Measurements from ENCODE around the gene KDM3B. TPM values are rescaled to one million over a fixed set of nuclear protein-coding genes. Genes with fewer than 3 reads are reported as not detected.

KDM3B gene
- total RNA-seq, 2 donors from 2014 or later, result 61.2 to 85.1 TPM

DNA sequence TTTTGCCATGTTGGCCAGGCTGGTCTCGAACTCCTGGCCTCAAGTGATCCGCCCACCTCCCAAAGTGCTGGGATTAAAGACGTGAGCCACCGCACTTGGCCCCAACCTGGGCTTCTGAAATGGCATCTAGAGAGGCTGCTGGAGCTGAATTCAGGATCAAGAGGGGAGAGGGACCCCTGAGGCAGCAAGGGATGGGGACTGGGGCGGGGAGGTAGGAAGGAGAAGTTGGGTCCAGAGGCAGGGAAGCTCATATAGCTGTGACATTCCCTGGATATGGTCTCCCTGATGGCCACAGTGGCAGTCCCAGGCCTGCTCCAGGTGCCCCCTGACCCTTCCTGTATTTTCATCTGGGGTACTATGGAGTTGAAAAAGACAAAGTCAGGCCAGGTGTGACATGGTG is 98.5 kb downstream of the KDM3B start:
- H3K27ac ChIP-seq, result no peak overlapping the region
- H3K27me3 ChIP-seq (replicated peaks; ENCODE audit: insufficient read depth), result no peaks in the 10 kb centered on the region
- no peaks in the 10 kb centered on the region for H3K36me3 ChIP-seq
- intact Hi-C loops (cut with DNase I), result loop anchor here (1.0 kb wide), 1 partner anchor 52 kb away; no protein-coding TSS in a partner anchor
- DNase-seq (ENCODE audit: low spot score), result no peak
- H3K4me3 ChIP-seq, result no peak overlapping the region
- no peaks in the 10 kb centered on the region for H3K9me3 ChIP-seq
- 91% methylated on average over 5 of the region's 5 CpGs for WGBS
- no peak for TF ChIP-seq POLR2AphosphoS5 (IDR thresholded peaks at IDR 0.05)
- TF ChIP-seq POLR2A (IDR thresholded peaks at IDR 0.05), result no peak
- TF ChIP-seq, protein P1, sequence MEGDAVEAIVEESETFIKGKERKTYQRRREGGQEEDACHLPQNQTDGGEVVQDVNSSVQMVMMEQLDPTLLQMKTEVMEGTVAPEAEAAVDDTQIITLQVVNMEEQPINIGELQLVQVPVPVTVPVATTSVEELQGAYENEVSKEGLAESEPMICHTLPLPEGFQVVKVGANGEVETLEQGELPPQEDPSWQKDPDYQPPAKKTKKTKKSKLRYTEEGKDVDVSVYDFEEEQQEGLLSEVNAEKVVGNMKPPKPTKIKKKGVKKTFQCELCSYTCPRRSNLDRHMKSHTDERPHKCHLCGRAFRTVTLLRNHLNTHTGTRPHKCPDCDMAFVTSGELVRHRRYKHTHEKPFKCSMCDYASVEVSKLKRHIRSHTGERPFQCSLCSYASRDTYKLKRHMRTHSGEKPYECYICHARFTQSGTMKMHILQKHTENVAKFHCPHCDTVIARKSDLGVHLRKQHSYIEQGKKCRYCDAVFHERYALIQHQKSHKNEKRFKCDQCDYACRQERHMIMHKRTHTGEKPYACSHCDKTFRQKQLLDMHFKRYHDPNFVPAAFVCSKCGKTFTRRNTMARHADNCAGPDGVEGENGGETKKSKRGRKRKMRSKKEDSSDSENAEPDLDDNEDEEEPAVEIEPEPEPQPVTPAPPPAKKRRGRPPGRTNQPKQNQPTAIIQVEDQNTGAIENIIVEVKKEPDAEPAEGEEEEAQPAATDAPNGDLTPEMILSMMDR (IDR thresholded peaks at IDR 0.05), result no peak
- H3K4me1 ChIP-seq (replicated peaks), result peaks cover 5% of the 10 kb centered on the region

DNA sequence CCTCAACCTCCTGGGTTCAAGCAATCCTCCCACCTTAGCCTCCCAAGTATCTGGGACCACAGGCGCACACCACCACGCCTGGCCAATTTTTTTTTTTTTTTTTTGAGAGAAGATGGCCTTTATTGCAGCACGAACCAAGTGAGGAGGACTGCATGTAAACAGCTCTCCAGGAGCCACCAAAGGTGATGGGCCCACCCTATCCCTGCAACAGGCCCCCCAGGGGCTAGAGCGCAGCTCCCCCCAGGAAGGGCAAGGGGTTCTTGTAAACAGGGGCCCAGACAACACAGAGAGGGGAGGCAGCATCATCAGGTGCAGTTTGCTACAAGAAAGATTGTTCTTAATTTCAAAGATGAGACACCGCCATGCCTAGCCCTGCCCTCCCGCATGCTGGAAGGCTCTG is 100.2 kb downstream of the KDM3B start:
- no peaks in the 10 kb centered on the region for H3K9me3 ChIP-seq
- TF ChIP-seq, protein P1 (IDR thresholded peaks at IDR 0.05), result no peak
- no peak for TF ChIP-seq POLR2A (IDR thresholded peaks at IDR 0.05)
- no peak for TF ChIP-seq POLR2AphosphoS5 (IDR thresholded peaks at IDR 0.05)
- H3K27me3 ChIP-seq (replicated peaks; ENCODE audit: insufficient read depth), result no peaks in the 10 kb centered on the region
- H3K27ac ChIP-seq, result no peak overlapping the region
- intact Hi-C loops (cut with DNase I), result no loop called here
- no peaks in the 10 kb centered on the region for H3K36me3 ChIP-seq
- no peak for DNase-seq (ENCODE audit: low spot score)
- 82% methylated on average over 6 of the region's 6 CpGs for WGBS
- H3K4me1 ChIP-seq (replicated peaks), result peaks cover 5% of the 10 kb centered on the region
- no peak overlapping the region for H3K4me3 ChIP-seq

DNA sequence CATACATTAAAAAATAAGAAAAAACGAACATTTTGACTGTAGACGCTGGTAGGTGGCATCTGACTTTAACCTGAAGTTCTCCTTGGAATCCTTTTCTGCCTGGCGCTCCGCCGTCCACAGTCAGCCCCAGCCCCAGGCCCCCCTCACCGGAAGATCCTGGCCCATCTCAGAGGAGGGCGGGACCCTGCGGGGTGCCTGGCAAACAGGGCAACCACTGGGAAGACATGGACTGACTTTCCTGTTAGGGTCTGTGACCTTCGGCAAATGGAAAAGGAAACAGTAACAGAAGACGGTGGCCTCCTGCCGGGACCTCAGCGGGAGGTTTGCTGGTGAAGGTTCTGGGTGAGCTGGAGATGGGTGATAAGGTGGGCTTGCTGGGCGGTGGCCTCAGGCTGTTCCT is 101.1 kb downstream of the KDM3B start:
- no peaks in the 10 kb centered on the region for H3K9me3 ChIP-seq
- TF ChIP-seq, protein P1 (IDR thresholded peaks at IDR 0.05), result no peak
- TF ChIP-seq POLR2AphosphoS5 (IDR thresholded peaks at IDR 0.05), result no peak
- DNase-seq (ENCODE audit: low spot score), result no peak
- no peaks in the 10 kb centered on the region for H3K36me3 ChIP-seq
- peaks cover 5% of the 10 kb centered on the region for H3K4me1 ChIP-seq (replicated peaks)
- 88% methylated on average over 13 of the region's 13 CpGs for WGBS
- H3K27ac ChIP-seq, result no peak overlapping the region
- no peak overlapping the region for H3K4me3 ChIP-seq
- intact Hi-C loops (cut with DNase I), result no loop called here
- no peaks in the 10 kb centered on the region for H3K27me3 ChIP-seq (replicated peaks; ENCODE audit: insufficient read depth)

DNA sequence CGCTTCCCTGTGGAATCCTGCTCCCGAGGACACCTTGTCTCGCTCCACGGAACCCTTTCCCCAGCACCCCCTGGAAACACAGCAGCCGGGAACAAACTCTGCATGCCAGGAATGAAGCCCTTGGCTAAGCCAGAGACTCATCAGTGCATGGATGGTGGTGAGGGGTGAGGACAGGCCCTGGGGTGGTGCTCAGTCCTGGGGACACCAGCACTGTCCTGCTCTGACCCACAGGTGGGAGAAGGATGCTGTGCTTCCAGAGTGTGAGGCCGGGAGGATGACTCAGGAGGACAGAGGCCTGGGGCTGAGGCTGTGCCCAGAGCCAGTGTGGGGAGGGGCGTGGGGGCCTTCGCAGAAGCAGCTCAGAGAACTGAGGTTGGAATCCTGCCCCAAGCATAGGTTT is 101.6 kb downstream of the KDM3B start:
- TF ChIP-seq, protein P1 (IDR thresholded peaks at IDR 0.05), result no peak
- no peak for TF ChIP-seq POLR2AphosphoS5 (IDR thresholded peaks at IDR 0.05)
- TF ChIP-seq POLR2A (IDR thresholded peaks at IDR 0.05), result no peak

DNA sequence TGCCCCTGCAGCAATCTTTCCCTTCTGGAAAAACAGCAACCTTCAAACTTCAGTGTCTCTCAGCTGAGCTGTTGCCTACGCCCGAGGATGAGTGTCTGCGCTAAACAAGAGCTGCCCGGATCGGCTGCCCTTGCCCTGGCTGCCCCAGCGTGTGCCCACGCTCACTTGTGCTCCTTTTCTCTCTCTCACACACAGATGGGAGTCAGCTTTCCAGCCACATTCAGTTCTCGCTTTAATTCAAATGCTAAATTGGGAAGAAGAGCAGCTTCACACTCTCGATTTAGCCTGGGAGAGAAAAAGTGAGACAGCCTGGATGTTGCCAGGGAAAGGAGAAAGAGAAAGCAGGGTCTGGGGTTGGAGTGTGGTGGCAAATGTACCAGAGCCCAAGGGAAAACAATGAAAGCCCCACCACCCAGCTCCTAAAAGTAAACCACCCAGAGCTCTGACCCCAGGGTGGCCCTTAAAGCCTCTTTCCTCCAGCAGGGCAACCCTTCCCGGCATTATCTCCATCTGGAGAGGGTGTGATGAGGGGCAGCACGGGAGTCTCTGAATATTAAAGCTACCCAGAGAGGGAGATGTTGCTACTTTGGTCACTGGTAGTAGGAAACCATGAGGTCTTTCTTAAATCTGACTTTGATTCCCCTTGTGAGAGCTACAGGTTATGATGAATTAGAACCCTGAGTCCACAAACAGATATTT is 102.9 kb downstream of the KDM3B start:
- H3K27ac ChIP-seq, result no peak overlapping the region
- no peak for TF ChIP-seq POLR2AphosphoS5 (IDR thresholded peaks at IDR 0.05)
- TF ChIP-seq POLR2A (IDR thresholded peaks at IDR 0.05), result no peak
- TF ChIP-seq, protein P1 (IDR thresholded peaks at IDR 0.05), result no peak
- H3K36me3 ChIP-seq, result no peaks in the 10 kb centered on the region
- H3K4me3 ChIP-seq, result no peak overlapping the region
- 85% methylated on average over 11 of the region's 11 CpGs for WGBS
- no peaks in the 10 kb centered on the region for H3K27me3 ChIP-seq (replicated peaks; ENCODE audit: insufficient read depth)
- H3K9me3 ChIP-seq, result no peaks in the 10 kb centered on the region
- no peak for DNase-seq (ENCODE audit: low spot score)
- intact Hi-C loops (cut with DNase I), result no loop called here
- H3K4me1 ChIP-seq (replicated peaks), result no peaks in the 10 kb centered on the region

More for the DNA sequence above, 101.6 kb downstream of the KDM3B start:
- no peak overlapping the region for H3K27ac ChIP-seq
- intact Hi-C loops (cut with DNase I), result no loop called here
- H3K27me3 ChIP-seq (replicated peaks; ENCODE audit: insufficient read depth), result no peaks in the 10 kb centered on the region
- no peaks in the 10 kb centered on the region for H3K9me3 ChIP-seq
- 68% methylated on average over 8 of the region's 8 CpGs for WGBS
- DNase-seq (ENCODE audit: low spot score), result no peak
- H3K4me3 ChIP-seq, result no peak overlapping the region
- no peaks in the 10 kb centered on the region for H3K36me3 ChIP-seq
- peaks cover 5% of the 10 kb centered on the region for H3K4me1 ChIP-seq (replicated peaks)

Measured in prostate gland (tissue), 2 donors.